OCI-LY1 (cell line): ENCODE measurements around the gene RNF40.

ENCODE experiments used
- CTCF ChIP-seq: fragments of 200-600 bp; sonication (generic), shearing (Covaris generic); IDR thresholded peaks from 2 replicates; pipeline ENCODE4 v1.5.1; 2017; ENCODE audit warnings: mild to moderate bottlenecking, antibody characterized with exemption, low read length, moderate library complexity, mixed read lengths
- EZH2 ChIP-seq: fragments of 200-600 bp; sonication (generic), shearing (Covaris generic); IDR thresholded peaks from 2 replicates; pipeline ENCODE4 v1.8.0; 2017; ENCODE audit warnings: borderline replicate concordance, mixed run types, mild to moderate bottlenecking, antibody characterized with exemption, low read length, moderate library complexity, mixed read lengths

- TF ChIP-seq CTCF = no peak
- TF ChIP-seq EZH2 = no peak
Measured at GRCh38 chr16:30777591-30778297, 15.6 kb downstream of the RNF40 start.
